GM23248 (cell line): ENCODE results near the gene ROS1. TPM values are rescaled to one million over a fixed set of nuclear protein-coding genes. Genes with fewer than 3 reads are reported as not detected.
"Not testable (repeated sequence)": the region's sequence is repeated elsewhere in the genome, so short reads cannot be mapped to it uniquely, and the experiment has no call there.

Experiments
- DNase-seq: peaks from one replicate; pipeline ENCODE4 v3.0.0-alpha.2; 2015
- H2AFZ ChIP-seq: fragments of 200-600 bp; sonication (generic); 2 replicates; pipeline ENCODE4 v1.6.1; 2016; ENCODE audit warnings: antibody characterized with exemption
- H3F3A ChIP-seq: fragments of 200-600 bp; sonication (generic); 2 replicates; pipeline ENCODE4 v1.6.1; 2016; ENCODE audit warnings: mild to moderate bottlenecking, antibody characterized with exemption, mixed run types; ENCODE audit not compliant: insufficient read depth
- H3K27ac ChIP-seq: fragments of 200-600 bp; sonication (generic); 2 replicates; pipeline ENCODE4 v1.5.1; 2016; ENCODE audit warnings: mild to moderate bottlenecking
- H3K27me3 ChIP-seq: fragments of 200-600 bp; sonication (generic); replicated peaks from 2 replicates; pipeline ENCODE4 v1.6.1; 2016; ENCODE audit warnings: mild to moderate bottlenecking; ENCODE audit not compliant: insufficient read depth
- H3K36me3 ChIP-seq: fragments of 200-600 bp; sonication (generic); 2 replicates; pipeline ENCODE4 v1.6.1; 2016; ENCODE audit warnings: low read depth, mild to moderate bottlenecking
- H3K4me1 ChIP-seq: fragments of 200-600 bp; sonication (generic); 2 replicates; pipeline ENCODE4 v1.6.1; 2016; ENCODE audit warnings: mild to moderate bottlenecking; ENCODE audit not compliant: insufficient read depth
- H3K4me2 ChIP-seq: fragments of 200-600 bp; sonication (generic); one replicate; pipeline ENCODE4 v1.6.1; 2016; ENCODE audit warnings: mild to moderate bottlenecking; ENCODE audit not compliant: unreplicated experiment
- H3K4me3 ChIP-seq: fragments of 200-600 bp; sonication (generic); 2 replicates; pipeline ENCODE4 v1.5.1; 2016; ENCODE audit warnings: mild to moderate bottlenecking
- H3K79me2 ChIP-seq: fragments of 200-600 bp; sonication (generic); 2 replicates; pipeline ENCODE4 v1.6.1; 2016; ENCODE audit warnings: mild to moderate bottlenecking; ENCODE audit not compliant: insufficient read depth
- H3K9ac ChIP-seq: fragments of 200-600 bp; sonication (generic); 2 replicates; pipeline ENCODE4 v1.6.1; 2016; ENCODE audit warnings: mild to moderate bottlenecking
- H3K9me2 ChIP-seq: fragments of 200-600 bp; sonication (generic); 2 replicates; pipeline ENCODE4 v1.6.1; 2016; ENCODE audit warnings: mixed run types, mild to moderate bottlenecking, moderate library complexity; ENCODE audit not compliant: insufficient read depth
- H3K9me3 ChIP-seq: fragments of 200-600 bp; sonication (generic); one replicate; pipeline ENCODE4 v1.6.1; 2017; ENCODE audit warnings: low read depth
- H4K20me1 ChIP-seq: fragments of 200-600 bp; sonication (generic); 2 replicates; pipeline ENCODE4 v1.6.0; 2016; ENCODE audit not compliant: insufficient read depth
- EZH2 ChIP-seq: fragments of 200-600 bp; sonication (generic); IDR thresholded peaks from 2 replicates; pipeline ENCODE4 v1.6.1; 2018; ENCODE audit warnings: antibody characterized with exemption, mild to moderate bottlenecking; ENCODE audit not compliant: insufficient read depth, poor library complexity, severe bottlenecking
- EZH2phosphoT487 ChIP-seq: fragments of 200-600 bp; sonication (generic); IDR thresholded peaks from 2 replicates; pipeline ENCODE4 v1.6.1; 2018; ENCODE audit warnings: antibody characterized with exemption, moderate library complexity, mild to moderate bottlenecking, low read depth; ENCODE audit not compliant: insufficient read depth
- WGBS, 2 experiments: methylation state at CpG; one replicate each; pipeline ENCODE4 v1.1.6; 2015 to 2017; ENCODE audit warnings: low lambda C conversion rate in 2 of 2, low coverage in 1 of 2; ENCODE audit errors: missing lambda C conversion rate in 2 of 2; 5-methylcytosine and 5-hydroxymethylcytosine counted together
- in situ Hi-C: fragments of 300-500 bp; cut with MboI; formaldehyde crosslinking; loops from 2 replicates; pipeline ENCODE4 v1.15.0; 2020
- polyA plus RNA-seq: library from polyadenylated mRNA; unstranded; fragments of >200 nt; fragmentation: Nextera tagmentation; extraction: Ambion mirVana; gene quantifications from 2 replicates; pipeline ENCODE4 v1.2.1, GENCODE V29; 2016
- total RNA-seq: library from RNA; depleted of rRNA; stranded (reverse); fragments of >200 nt; shearing (Covaris generic); gene quantifications from 2 replicates; pipeline ENCODE4 v1.2.3, GENCODE V29; 2014

The ROS1 gene
- total and polyA plus RNA-seq, 2 experiments from 2014 or later, result 0.20 to 0.43 TPM

DNA sequence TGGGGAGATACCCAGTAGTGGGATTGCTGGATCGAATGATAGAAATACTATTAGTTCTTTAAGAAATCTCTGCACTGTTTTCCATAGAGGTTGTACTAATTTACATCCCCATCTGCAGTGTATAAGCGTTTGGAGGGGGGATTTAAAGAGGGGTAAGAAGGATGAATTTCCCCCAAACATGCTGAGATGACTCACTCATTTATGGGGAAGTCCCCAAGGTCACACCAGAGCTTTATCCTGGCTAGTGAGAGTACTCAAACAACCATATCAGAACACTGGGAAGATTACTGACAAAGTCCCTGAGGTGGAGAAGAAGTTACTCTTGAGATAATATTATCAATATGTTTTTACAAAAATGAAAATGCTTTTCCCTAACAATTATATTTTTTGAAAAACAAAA lies 44.0 kb downstream of the ROS1 start:
- Histone ChIP-seq H3K9ac (no peak overlapping the region), H3K36me3 (no peaks in the 10 kb centered on the region), H3K4me1 (no peaks in the 10 kb centered on the region), H4K20me1 (no peaks in the 10 kb centered on the region), H3K79me2 (no peaks in the 10 kb centered on the region), H3K27ac (no peak overlapping the region), H3K9me2 (no peaks in the 10 kb centered on the region), H3K4me3 (no peak overlapping the region), H3K9me3 (no peaks in the 10 kb centered on the region), H2AFZ (no peak overlapping the region), H3F3A (no peaks in the 10 kb centered on the region), H3K27me3 (no peaks in the 10 kb centered on the region), H3K4me2 (no peak overlapping the region)
- DNase-seq, result no peak
- TF ChIP-seq EZH2phosphoT487 (no peak), EZH2 (no peak)
- in situ Hi-C loops, result no loop called here
- WGBS, 2 experiments, result 44 to 47% methylated on average over 2 of the region's 2 CpGs

DNA sequence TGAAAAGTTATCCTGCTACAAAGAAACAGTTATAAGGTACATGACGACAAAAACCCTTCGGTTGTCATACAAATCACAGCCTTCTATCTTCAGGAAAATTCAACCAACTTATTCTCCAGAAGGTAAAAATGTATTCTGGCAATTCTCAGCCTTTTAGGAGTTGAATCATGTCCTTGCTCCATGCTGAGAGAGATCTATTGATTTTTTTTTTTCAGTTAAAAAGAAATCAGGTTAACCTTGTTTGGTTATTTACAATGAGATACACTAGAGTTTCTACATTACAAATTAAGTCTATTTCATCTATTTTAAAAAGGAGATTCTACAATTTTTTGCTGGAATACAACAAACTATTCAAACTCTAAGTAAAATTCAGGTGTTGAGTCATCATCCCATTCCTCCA lies 45.4 kb downstream of the ROS1 start:
- Histone ChIP-seq H3K4me3 (no peak overlapping the region), H4K20me1 (no peaks in the 10 kb centered on the region), H3K9me2 (no peaks in the 10 kb centered on the region), H2AFZ (no peak overlapping the region), H3F3A (no peaks in the 10 kb centered on the region), H3K9me3 (no peaks in the 10 kb centered on the region), H3K27ac (no peak overlapping the region), H3K4me2 (no peak overlapping the region), H3K27me3 (no peaks in the 10 kb centered on the region), H3K36me3 (no peaks in the 10 kb centered on the region), H3K4me1 (no peaks in the 10 kb centered on the region), H3K79me2 (no peaks in the 10 kb centered on the region), H3K9ac (no peak overlapping the region)
- no peak for DNase-seq
- in situ Hi-C loops, result no loop called here
- TF ChIP-seq EZH2, result no peak
- no peak for TF ChIP-seq EZH2phosphoT487
- 86% methylated on average over 2 of the region's 2 CpGs for WGBS, 2 experiments

DNA sequence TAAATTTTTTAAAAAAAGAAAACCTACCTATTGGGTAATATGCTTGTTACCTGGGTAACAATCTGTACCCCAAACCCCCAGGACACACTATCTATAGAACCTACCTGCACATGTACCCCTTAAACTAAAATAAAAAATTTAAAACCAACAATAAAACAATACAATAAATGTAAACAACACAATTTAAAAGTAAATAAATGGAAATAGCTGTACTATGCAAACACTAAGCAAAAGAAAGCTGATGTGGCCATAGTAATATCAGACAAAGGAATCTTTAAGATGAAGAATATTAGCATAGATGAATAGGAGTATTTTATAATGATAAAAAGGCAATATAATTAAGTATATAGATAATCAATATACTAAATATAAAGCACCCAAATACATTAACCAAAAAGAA lies 50.3 kb downstream of the ROS1 start:
- TF ChIP-seq EZH2, result no peak
- no peak for TF ChIP-seq EZH2phosphoT487
- Histone ChIP-seq H4K20me1 (no peaks in the 10 kb centered on the region), H3K79me2 (no peaks in the 10 kb centered on the region), H3K27ac (no peak overlapping the region), H3F3A (no peaks in the 10 kb centered on the region), H2AFZ (no peak overlapping the region), H3K4me1 (no peaks in the 10 kb centered on the region), H3K4me2 (no peak overlapping the region), H3K9me2 (no peaks in the 10 kb centered on the region), H3K9ac (no peak overlapping the region), H3K27me3 (no peaks in the 10 kb centered on the region), H3K36me3 (no peaks in the 10 kb centered on the region), H3K4me3 (no peak overlapping the region), H3K9me3 (no peaks in the 10 kb centered on the region)
- in situ Hi-C loops, result no loop called here
- no peak for DNase-seq

DNA sequence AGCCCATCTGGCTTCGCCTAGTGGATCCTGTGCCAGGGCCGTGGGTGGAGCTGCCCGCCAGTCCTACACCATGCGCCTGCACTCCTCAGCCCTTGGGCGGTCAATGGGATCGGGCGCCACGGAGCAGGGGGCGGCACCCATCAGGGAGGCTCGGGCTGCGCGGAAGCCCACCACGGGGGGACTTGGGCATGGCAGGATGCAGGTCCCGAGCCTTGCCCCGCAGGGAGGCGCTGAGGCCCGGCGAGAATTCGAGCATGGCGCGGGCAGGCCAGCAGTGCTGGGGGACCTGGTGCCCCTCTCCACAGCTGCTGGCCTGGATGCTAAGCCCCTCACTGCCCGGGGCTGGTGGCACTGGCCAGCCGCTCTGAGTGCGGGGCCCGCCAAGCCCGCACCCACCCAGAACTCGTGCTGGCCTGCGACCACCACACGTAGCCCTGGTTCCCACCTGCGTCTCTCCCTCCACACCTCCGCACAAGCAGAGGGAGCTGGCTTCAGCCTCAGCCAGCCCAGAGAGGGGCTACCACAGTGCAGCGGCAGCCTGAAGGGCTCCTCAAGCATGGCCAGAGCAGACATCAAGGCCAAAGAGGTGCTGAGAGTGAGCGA lies 52.4 kb downstream of the ROS1 start:
- WGBS, 2 experiments, result 87% methylated on average over 27 to 31 of the region's 33 CpGs
- in situ Hi-C loops, result no loop called here

DNA sequence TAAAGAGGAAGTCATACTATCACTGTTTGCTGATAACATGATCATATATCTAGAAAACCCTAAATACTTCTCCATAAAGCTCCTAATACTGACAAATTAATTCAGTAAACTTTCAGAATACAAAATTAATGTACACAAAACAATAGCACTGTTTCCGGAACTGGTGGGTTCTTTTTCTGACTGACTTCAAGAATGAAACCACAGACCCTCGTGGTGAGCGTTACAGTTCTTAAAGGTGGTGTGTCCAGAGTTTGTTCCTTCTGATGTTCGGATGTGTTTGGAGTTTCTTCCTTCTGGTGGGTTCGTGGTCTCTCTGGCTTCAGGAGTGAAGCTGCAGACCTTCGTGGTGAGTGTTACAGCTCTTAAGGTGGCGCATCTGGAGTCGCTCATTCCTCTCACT lies 53.5 kb downstream of the ROS1 start:
- H3K36me3 ChIP-seq, DNase-seq, H3K27me3 ChIP-seq, H3K4me2 ChIP-seq, H3K9me2 ChIP-seq, H3F3A ChIP-seq, H4K20me1 ChIP-seq, H2AFZ ChIP-seq, H3K4me1 ChIP-seq, H3K79me2 ChIP-seq, H3K9ac ChIP-seq, in situ Hi-C loops, H3K27ac ChIP-seq, H3K4me3 ChIP-seq, H3K9me3 ChIP-seq: not testable (repeated sequence)
- 74 to 81% methylated on average over 8 of the region's 8 CpGs for WGBS, 2 experiments

More for the DNA sequence above, 52.4 kb downstream of the ROS1 start:
- Histone ChIP-seq H3K27ac (no peak overlapping the region), H3K9ac (no peak overlapping the region), H3K4me3 (no peak overlapping the region), H3K36me3 (no peaks in the 10 kb centered on the region), H3K9me2 (no peaks in the 10 kb centered on the region), H3K79me2 (no peaks in the 10 kb centered on the region), H2AFZ (no peak overlapping the region), H3K27me3 (no peaks in the 10 kb centered on the region), H3K4me1 (no peaks in the 10 kb centered on the region), H3F3A (no peaks in the 10 kb centered on the region), H4K20me1 (no peaks in the 10 kb centered on the region), H3K9me3 (no peaks in the 10 kb centered on the region), H3K4me2 (no peak overlapping the region)
- TF ChIP-seq EZH2, result no peak
- no peak for TF ChIP-seq EZH2phosphoT487
- DNase-seq, result no peak
